ENCODE data around the gene CTNNA3.

GRCh38 chr10:67098461-67098860 lies 597.5 kb downstream of the CTNNA3 start:
- TF ChIP-seq EP300 (IDR thresholded peaks at IDR 0.05; ENCODE audit: low read depth) = no peak
- no peak for TF ChIP-seq POLR2A (IDR thresholded peaks at IDR 0.05)
